Body of pancreas (tissue), 4 donors: ENCODE data around the gene CACNA2D4. TPM values are rescaled to one million over a fixed set of nuclear protein-coding genes. Genes with fewer than 3 reads are reported as not detected.

Experiments used
- ATAC-seq: fragments of 150-250 bp; one replicate; pipeline ENCODE4 v1.9.1; 2016
- DNase-seq, 4 donors: peaks; one replicate each; pipeline ENCODE4 v3.0.0-alpha.2; 2019
- H3K27ac ChIP-seq, 4 donors: fragments of 200-600 bp; sonication (generic); 1 replicate in 3 of 4; 2 replicates in 1 of 4; pipeline versions ENCODE4 v1.5.1 to v1.6.1; 2016 to 2019; ENCODE audit warnings: mild to moderate bottlenecking in 1 of 4, mixed read lengths in 1 of 4, moderate library complexity in 1 of 4
- H3K27me3 ChIP-seq, 2 donors: fragments of 200-600 bp; sonication (generic); one replicate each; pipeline ENCODE4 v1.6.0; 2016; ENCODE audit warnings: mild to moderate bottlenecking in 1 of 2
- H3K36me3 ChIP-seq, 2 donors: fragments of 200-600 bp; sonication (generic); replicated peaks in 1 of 2; 2 replicates each; pipeline ENCODE4 v1.5.1; 2016; ENCODE audit warnings: low read depth in 2 of 2; ENCODE audit not compliant: insufficient read depth in 1 of 2
- H3K4me1 ChIP-seq: fragments of 200-600 bp; sonication (generic); one replicate; pipeline ENCODE4 v1.6.0; 2016
- H3K4me3 ChIP-seq, 2 donors: fragments of 200-600 bp; sonication (generic); 1 replicate in 1 of 2; 2 replicates in 1 of 2; pipeline ENCODE4 v1.5.1; 2016 to 2019
- H3K9me3 ChIP-seq, 3 donors: fragments of 200-600 bp; sonication (generic); 1 replicate in 2 of 3; 2 replicates in 1 of 3; pipeline ENCODE4 v1.5.1; 2016
- POLR2A ChIP-seq, 3 donors: fragments of 450-650 bp; IDR thresholded peaks; one replicate each; pipeline ENCODE4 v1.6.1; 2016; ENCODE audit warnings: antibody characterized with exemption in 3 of 3, mild to moderate bottlenecking in 2 of 3
- WGBS, 2 donors: methylation state at CpG; one replicate each; pipeline ENCODE4 v1.1.5; 2017; 5-methylcytosine and 5-hydroxymethylcytosine counted together
- intact Hi-C: fragments of 100-400 bp; cut with DNase I; formaldehyde crosslinking; loops from one replicate; pipeline ENCODE4 v1.15.1; 2023
- total RNA-seq, 2 donors: library from RNA; depleted of rRNA; stranded (reverse); fragments of >200 nt; gene quantifications; one replicate each; pipeline ENCODE4 v1.1.0, GENCODE V29; 2016
- TF ChIP-seq, protein P1 (sequence below), 7 experiments: fragments of 450-650 bp in 4 of 7; fragments of 200-600 bp in 3 of 7; sonication (generic) in 3 of 7; IDR thresholded peaks; one replicate each; pipeline ENCODE4 v1.5.1; 2016 to 2019; ENCODE audit warnings: antibody characterized with exemption in 7 of 7

CACNA2D4 gene
- total RNA-seq, 2 donors from 2014 or later: 3.6 TPM; not detected in 1

DNA sequence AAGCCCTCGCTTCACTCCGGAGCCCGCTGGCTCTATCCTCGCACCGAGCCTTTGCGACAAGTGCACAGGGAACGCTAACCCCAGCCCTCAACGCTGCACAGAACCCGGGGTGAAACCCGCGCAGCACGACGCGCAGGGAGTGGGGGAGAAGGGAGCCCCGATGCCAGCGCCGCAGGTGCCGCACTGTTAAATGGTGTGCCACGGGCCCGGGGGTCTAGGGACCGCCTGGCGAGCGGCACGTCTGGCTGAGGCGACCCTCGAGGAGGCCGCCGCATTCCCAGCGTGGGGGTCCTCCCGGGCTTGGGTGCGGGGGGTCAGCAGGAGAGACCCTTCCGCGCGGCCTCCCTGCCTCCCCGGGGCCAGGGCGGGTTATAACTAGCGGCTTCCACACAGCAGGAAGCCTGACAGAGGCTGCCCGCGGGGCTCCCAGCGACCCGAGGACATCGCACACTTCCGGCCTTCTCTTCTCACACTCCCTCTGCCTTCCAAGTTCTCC lies 121.9 kb downstream of the CACNA2D4 start:
- DNase-seq: peak in 3 of 4 donors; percentile 41 to 47 (median 42)
- H3K27me3 ChIP-seq: no peaks in the 10 kb centered on the region
- peaks cover 18% of the 10 kb centered on the region for H3K4me1 ChIP-seq
- intact Hi-C loops: loop anchor here (5.0 kb wide), 1 partner anchor 131 kb away; no protein-coding TSS in a partner anchor
- ATAC-seq: peak; percentile 34
- peak in 1 of 3 donors; percentile 4 for TF ChIP-seq POLR2A (IDR thresholded peaks at IDR 0.05)
- TF ChIP-seq, protein P1, sequence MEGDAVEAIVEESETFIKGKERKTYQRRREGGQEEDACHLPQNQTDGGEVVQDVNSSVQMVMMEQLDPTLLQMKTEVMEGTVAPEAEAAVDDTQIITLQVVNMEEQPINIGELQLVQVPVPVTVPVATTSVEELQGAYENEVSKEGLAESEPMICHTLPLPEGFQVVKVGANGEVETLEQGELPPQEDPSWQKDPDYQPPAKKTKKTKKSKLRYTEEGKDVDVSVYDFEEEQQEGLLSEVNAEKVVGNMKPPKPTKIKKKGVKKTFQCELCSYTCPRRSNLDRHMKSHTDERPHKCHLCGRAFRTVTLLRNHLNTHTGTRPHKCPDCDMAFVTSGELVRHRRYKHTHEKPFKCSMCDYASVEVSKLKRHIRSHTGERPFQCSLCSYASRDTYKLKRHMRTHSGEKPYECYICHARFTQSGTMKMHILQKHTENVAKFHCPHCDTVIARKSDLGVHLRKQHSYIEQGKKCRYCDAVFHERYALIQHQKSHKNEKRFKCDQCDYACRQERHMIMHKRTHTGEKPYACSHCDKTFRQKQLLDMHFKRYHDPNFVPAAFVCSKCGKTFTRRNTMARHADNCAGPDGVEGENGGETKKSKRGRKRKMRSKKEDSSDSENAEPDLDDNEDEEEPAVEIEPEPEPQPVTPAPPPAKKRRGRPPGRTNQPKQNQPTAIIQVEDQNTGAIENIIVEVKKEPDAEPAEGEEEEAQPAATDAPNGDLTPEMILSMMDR (IDR thresholded peaks at IDR 0.05): no peak
- H3K27ac ChIP-seq: peak overlapping the region; percentile 32 to 80 (median 58)
- WGBS, 2 donors: 5% methylated on average over 43 of the region's 43 CpGs; no CpG with 5 or more reads in 1 of the 2 donors
- H3K4me3 ChIP-seq: peak overlapping the region; percentile 1 to 3
- no peaks in the 10 kb centered on the region for H3K36me3 ChIP-seq
- no peaks in the 10 kb centered on the region for H3K9me3 ChIP-seq

DNA sequence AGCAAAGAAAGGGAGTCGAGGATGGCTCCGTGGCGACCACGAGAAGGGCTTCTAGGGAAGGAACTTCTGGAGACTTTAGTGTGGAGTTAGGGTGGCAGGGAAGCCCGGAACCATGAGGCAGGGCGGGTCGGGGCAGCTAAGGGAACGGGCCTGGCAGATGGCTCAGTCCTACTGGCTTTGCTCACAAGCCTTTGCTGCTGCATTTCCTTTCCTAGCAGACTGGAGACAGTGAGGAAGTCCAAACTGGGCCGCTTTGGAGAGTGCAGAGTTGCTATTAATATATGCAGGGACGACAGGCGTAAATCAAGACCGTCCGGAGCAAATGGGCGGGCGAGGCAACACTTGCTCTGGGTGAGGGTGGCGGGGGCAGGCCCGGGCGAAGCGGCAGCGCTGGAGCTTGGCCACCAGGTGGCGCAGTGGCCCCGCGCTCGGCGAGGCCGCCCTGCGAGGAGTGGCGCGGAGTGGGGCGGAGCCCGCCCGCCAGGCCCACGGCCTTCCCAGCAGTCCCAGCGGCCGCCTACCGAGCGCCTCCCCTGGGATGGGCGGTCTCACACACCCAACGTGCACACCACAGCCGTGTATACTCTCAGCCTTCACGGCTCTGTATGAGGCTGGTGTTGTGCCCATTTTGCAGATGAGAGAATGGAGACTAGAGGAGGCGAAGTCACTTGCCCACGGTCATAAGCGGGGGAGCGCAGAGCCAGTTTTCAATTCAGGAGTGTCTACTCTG lies 122.5 kb downstream of the CACNA2D4 start:
- intact Hi-C loops: loop anchor here (5.0 kb wide), 1 partner anchor 131 kb away; no protein-coding TSS in a partner anchor
- H3K27ac ChIP-seq: peak overlapping the region; percentile 32 to 80 (median 58)
- WGBS, 2 donors: 4 to 7% methylated on average over 19 to 44 of the region's 45 CpGs

DNA sequence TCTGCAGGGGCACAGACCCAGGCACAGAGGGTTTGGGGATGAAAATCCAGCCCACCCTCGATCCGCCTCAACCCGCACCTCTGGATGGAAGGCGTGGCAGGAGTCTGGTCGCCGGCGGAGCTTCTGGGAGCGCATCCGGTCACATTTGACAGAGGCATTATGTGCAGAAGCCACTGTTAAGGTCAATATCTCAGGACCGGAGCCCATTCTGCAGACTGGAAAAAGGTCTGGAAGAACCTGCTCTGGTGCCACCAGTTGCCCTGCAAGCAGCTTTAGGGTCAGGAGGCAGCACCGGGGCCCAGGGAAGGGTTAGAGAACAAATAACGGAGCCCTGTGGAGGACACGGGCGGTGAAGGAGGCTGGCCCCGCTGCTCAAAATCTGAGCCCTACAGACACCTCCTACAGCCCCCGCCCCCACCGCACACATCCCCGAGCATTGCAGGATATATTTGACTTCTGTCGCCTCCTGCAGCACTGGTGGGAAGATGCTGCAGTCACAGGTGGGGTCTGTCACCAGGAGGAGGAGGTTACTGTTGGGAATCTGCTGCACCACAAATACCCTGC lies 123.1 kb downstream of the CACNA2D4 start:
- no peak for ATAC-seq
- H3K4me3 ChIP-seq: no peak overlapping the region
- H3K27ac ChIP-seq: peak overlapping the region in 1 of 4 donors; percentile 11
- peaks cover 21% of the 10 kb centered on the region for H3K4me1 ChIP-seq
- H3K36me3 ChIP-seq: no peaks in the 10 kb centered on the region
- TF ChIP-seq, protein P1 (IDR thresholded peaks at IDR 0.05): no peak
- no peak for TF ChIP-seq POLR2A (IDR thresholded peaks at IDR 0.05)
- intact Hi-C loops: loop anchor here (5.0 kb wide), 1 partner anchor 132 kb away; no protein-coding TSS in a partner anchor
- no peaks in the 10 kb centered on the region for H3K9me3 ChIP-seq
- no peaks in the 10 kb centered on the region for H3K27me3 ChIP-seq
- no peak for DNase-seq
- 65 to 71% methylated on average over 15 to 19 of the region's 19 CpGs for whole genome bisulfite sequencing, 2 donors

More for the DNA sequence above, 122.5 kb downstream of the CACNA2D4 start:
- peak; percentile 49 to 76 (median 72) for TF ChIP-seq POLR2A (IDR thresholded peaks at IDR 0.05)
- TF ChIP-seq, protein P1 (IDR thresholded peaks at IDR 0.05): peak; percentile 79 to 99 (median 98)
- DNase-seq: peak; percentile 92 to 95 (median 94)
- Histone ChIP-seq H3K9me3 (no peaks in the 10 kb centered on the region), H3K27me3 (no peaks in the 10 kb centered on the region), H3K36me3 (no peaks in the 10 kb centered on the region), H3K4me3 (peak overlapping the region; percentile 1 to 3), H3K4me1 (peaks cover 21% of the 10 kb centered on the region)
- peak; percentile 95 for ATAC-seq

DNA sequence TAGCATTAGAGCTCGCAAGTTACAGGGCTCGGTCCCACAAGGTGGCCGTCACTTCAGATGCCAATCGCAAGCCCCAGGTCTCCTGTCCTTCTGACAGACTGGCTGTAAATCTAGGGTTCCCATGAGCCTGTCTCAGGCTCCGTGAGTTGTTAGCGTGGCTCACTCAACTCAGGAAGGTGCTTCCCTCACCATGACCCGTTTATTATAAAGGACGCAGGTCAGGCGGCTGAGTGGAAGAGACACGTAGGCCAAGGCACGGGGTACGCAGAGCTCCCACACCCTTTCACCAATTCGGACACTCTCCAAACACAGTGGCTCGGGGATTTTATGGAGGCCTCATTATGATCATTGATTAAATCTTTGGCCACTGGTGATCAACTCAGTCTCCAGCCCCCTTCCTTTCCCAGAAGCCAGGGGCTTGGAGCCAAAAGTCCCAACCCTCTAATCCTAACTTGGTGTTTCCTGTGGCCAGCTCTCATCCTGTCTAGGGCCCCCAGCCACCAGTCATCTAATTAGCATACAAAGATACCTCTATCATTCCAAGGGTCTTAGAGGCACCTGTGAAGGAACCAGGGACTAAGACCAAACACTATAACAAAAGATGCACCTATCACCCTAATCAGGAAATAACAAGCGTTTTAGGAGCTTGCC lies 123.9 kb downstream of the CACNA2D4 start:
- Histone ChIP-seq H3K4me3 (no peak overlapping the region), H3K36me3 (no peaks in the 10 kb centered on the region), H3K27ac (no peak overlapping the region), H3K27me3 (no peaks in the 10 kb centered on the region), H3K4me1 (peaks cover 21% of the 10 kb centered on the region), H3K9me3 (no peaks in the 10 kb centered on the region)
- ATAC-seq: no peak
- TF ChIP-seq, protein P1 (IDR thresholded peaks at IDR 0.05): no peak
- TF ChIP-seq POLR2A (IDR thresholded peaks at IDR 0.05): no peak
- 73 to 75% methylated on average over 10 to 15 of the region's 15 CpGs for WGBS, 2 donors
- no peak for DNase-seq
- intact Hi-C loops: loop anchor here (5.0 kb wide), 2 partner anchors 133 to 142 kb away; no protein-coding TSS in a partner anchor
